Hepatocyte (in vitro differentiated cells): ENCODE measurements around the gene NETO1. TPM values are rescaled to one million over a fixed set of nuclear protein-coding genes. Genes with fewer than 3 reads are reported as not detected.

Source experiments
- DNase-seq: peaks from one replicate; pipeline ENCODE4 v3.0.0-alpha.2; 2016; ENCODE audit warnings: low spot score
- H2AFZ ChIP-seq: fragments of 200-600 bp; sonication (generic); 2 replicates; pipeline ENCODE4 v1.6.0; 2016; ENCODE audit warnings: antibody characterized with exemption, mild to moderate bottlenecking
- H3K27ac ChIP-seq: fragments of 200-600 bp; sonication (generic); 2 replicates; pipeline ENCODE4 v1.5.1; 2016; ENCODE audit warnings: mild to moderate bottlenecking
- H3K27me3 ChIP-seq: fragments of 200-600 bp; sonication (generic); 2 replicates; pipeline ENCODE4 v1.6.1; 2016
- H3K36me3 ChIP-seq: fragments of 200-600 bp; sonication (generic); replicated peaks from 2 replicates; pipeline ENCODE4 v1.5.1; 2016; ENCODE audit warnings: low read depth; ENCODE audit not compliant: insufficient read depth
- H3K4me1 ChIP-seq: fragments of 200-600 bp; sonication (generic); 2 replicates; pipeline ENCODE4 v1.5.1; 2016; ENCODE audit warnings: mild to moderate bottlenecking, moderate library complexity; ENCODE audit not compliant: insufficient read depth
- H3K4me2 ChIP-seq: fragments of 200-600 bp; sonication (generic); 2 replicates; pipeline ENCODE4 v1.6.0; 2016
- H3K4me3 ChIP-seq: fragments of 200-600 bp; sonication (generic); 2 replicates; pipeline ENCODE4 v1.5.1; 2016; ENCODE audit warnings: mild to moderate bottlenecking
- H3K79me2 ChIP-seq: fragments of 200-600 bp; sonication (generic); 2 replicates; pipeline ENCODE4 v1.6.0; 2017; ENCODE audit warnings: mild to moderate bottlenecking
- H3K9me2 ChIP-seq: fragments of 200-600 bp; sonication (generic); replicated peaks from 2 replicates; pipeline ENCODE4 v1.6.0; 2017; ENCODE audit warnings: mild to moderate bottlenecking; ENCODE audit not compliant: insufficient read depth
- H3K9me3 ChIP-seq: fragments of 200-600 bp; sonication (generic); 2 replicates; pipeline ENCODE4 v1.5.1; 2016; ENCODE audit warnings: low read depth, mild to moderate bottlenecking
- H4K20me1 ChIP-seq: fragments of 200-600 bp; sonication (generic); 2 replicates; pipeline ENCODE4 v1.6.0; 2016; ENCODE audit warnings: mild to moderate bottlenecking; ENCODE audit not compliant: insufficient read depth, poor library complexity, severe bottlenecking
- CTCF ChIP-seq: fragments of 200-600 bp; sonication (generic); IDR thresholded peaks from 2 replicates; pipeline ENCODE4 v1.5.1; 2016; ENCODE audit warnings: antibody characterized with exemption, mild to moderate bottlenecking; ENCODE audit not compliant: poor library complexity
- EZH2 ChIP-seq: fragments of 200-600 bp; sonication (generic); IDR thresholded peaks from 2 replicates; pipeline ENCODE4 v1.6.1; 2016; ENCODE audit warnings: antibody characterized with exemption, mild to moderate bottlenecking, borderline replicate concordance
- EZH2phosphoT487 ChIP-seq: fragments of 200-600 bp; sonication (generic); IDR thresholded peaks from one replicate; pipeline ENCODE4 v1.6.1; 2018; ENCODE audit warnings: antibody characterized with exemption, mild to moderate bottlenecking, low read depth, moderate library complexity; ENCODE audit not compliant: unreplicated experiment, severe bottlenecking
- WGBS: methylation state at CpG from one replicate; pipeline ENCODE4 v1.1.6; 2016; ENCODE audit warnings: low lambda C conversion rate; ENCODE audit errors: missing lambda C conversion rate; 5-methylcytosine and 5-hydroxymethylcytosine counted together
- polyA plus RNA-seq: library from polyadenylated mRNA; unstranded; fragments of >200 nt; fragmentation: Nextera tagmentation; extraction: Ambion mirVana; gene quantifications from 2 replicates; pipeline ENCODE4 v1.2.1, GENCODE V29; 2016
- total RNA-seq: library from RNA; depleted of rRNA; stranded (reverse); fragments of >200 nt; gene quantifications from 2 replicates; pipeline ENCODE4 v1.2.3, GENCODE V29; 2014

Gene NETO1
- total RNA-seq (not detected in 2 replicates), polyA plus RNA-seq (not detected in 2 replicates)

DNA sequence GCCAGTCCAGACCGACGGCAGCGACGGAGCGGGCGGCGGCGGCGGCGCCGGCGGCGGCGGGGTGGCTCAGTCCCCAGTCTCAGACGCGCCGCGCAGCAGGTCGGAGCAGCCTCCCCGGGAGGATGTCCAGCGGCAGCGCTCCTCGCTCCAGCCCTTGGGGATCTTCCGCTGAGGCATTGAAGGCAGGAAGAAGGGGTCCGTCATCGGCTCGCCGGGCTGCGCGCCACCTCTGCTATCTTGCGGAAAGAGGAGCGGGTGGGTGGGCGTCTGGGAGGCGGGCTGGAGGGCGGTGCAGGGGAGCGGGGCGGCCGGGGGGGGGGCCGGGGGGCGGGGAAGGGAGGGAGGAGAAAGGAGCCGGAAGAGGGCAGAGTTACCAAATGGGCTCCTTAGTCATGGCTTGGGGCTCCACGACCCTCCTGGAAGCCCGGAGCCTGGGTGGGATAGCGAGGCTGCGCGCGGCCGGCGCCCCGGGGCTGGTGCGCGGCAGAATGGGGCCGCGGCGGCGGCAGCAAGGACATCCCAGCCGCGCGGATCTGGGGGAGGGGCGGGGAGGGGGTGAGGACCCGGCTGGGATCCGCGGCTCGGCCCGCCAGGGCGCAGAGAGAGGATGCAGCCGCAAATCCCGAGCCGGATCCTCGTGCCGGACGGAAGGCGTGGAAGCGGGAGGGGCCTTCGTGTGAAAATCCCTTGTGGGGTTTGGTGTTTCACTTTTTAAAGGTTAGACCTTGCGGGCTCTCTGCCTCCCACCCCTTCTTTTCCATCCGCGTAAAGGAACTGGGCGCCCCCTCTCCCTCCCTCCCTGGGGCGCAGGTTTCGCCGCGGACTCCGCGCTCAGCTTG lies at the start of gene NETO1:
TSS of gene NETO1 (minus strand) at position 242 of the 839 bp plus-strand sequence. CDS start 696 bp downstream, outside the sequence.
- under 1% methylated on average over 35 of the region's 85 CpGs for WGBS
- H3K9me2 ChIP-seq: no peaks in the 10 kb centered on the region
- no peaks in the 10 kb centered on the region for H3K79me2 ChIP-seq
- H2AFZ ChIP-seq: peak within 1 kb of the TSS; percentile 40
- peaks cover 8% of the 10 kb centered on the region for H3K4me1 ChIP-seq
- DNase-seq: no peak
- H3K27ac ChIP-seq: no peak within 1 kb of the TSS
- peak within 1 kb of the TSS; percentile 33 for H3K4me3 ChIP-seq
- TF ChIP-seq EZH2 (peak; percentile 70), CTCF (no peak)
- peak within 1 kb of the TSS; percentile 93 for H3K4me2 ChIP-seq
- no peaks in the 10 kb centered on the region for H4K20me1 ChIP-seq
- H3K27me3 ChIP-seq: peaks cover 87% of the 10 kb centered on the region
- no peaks in the 10 kb centered on the region for H3K36me3 ChIP-seq
- H3K9me3 ChIP-seq: no peaks in the 10 kb centered on the region

DNA sequence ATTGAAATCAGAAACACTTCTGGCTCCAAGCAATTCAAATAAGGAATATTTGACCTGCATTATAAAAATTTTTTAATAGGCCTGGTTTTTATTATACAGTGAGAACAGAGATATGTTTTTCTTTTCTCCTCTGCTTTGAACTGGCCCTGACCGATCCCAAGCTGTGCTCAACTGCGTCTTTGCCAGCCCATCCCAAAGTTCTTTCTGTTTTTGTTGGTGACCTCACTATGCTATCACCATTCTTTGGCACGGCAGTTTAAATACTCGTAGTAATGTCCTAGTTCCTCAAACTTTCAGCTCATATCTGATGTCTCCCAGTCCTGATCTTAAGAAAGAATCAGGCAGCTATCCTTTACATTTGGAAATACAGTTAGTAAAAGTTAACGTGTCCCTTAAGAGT lies 42.3 kb upstream of the NETO1 start:
- no peak overlapping the region for H2AFZ ChIP-seq
- DNase-seq: no peak
- 91% methylated on average over 5 of the region's 5 CpGs for WGBS
- no peak for TF ChIP-seq EZH2
- no peak for TF ChIP-seq EZH2phosphoT487
- TF ChIP-seq CTCF: no peak
- no peaks in the 10 kb centered on the region for H3K36me3 ChIP-seq
- H3K27me3 ChIP-seq: no peaks in the 10 kb centered on the region
- H3K4me2 ChIP-seq: no peak overlapping the region
- H3K9me3 ChIP-seq: no peaks in the 10 kb centered on the region
- no peak overlapping the region for H3K27ac ChIP-seq
- H3K9me2 ChIP-seq: no peaks in the 10 kb centered on the region
- H4K20me1 ChIP-seq: no peaks in the 10 kb centered on the region
- H3K79me2 ChIP-seq: no peaks in the 10 kb centered on the region
- no peak overlapping the region for H3K4me3 ChIP-seq
- no peaks in the 10 kb centered on the region for H3K4me1 ChIP-seq

- no peak for DNase-seq
- Histone ChIP-seq H3K79me2 (no peaks in the 10 kb centered on the region), H3K9me3 (no peaks in the 10 kb centered on the region), H3K4me2 (no peak overlapping the region), H3K27ac (no peak overlapping the region), H3K9me2 (no peaks in the 10 kb centered on the region), H2AFZ (no peak overlapping the region), H3K36me3 (no peaks in the 10 kb centered on the region), H3K4me3 (no peak overlapping the region), H3K4me1 (no peaks in the 10 kb centered on the region), H3K27me3 (no peaks in the 10 kb centered on the region), H4K20me1 (no peaks in the 10 kb centered on the region)
- TF ChIP-seq EZH2 (no peak), CTCF (no peak), EZH2phosphoT487 (no peak)
- WGBS: 38% methylated on average over 2 of the region's 2 CpGs
Observed at GRCh38 chr18:72908181-72908580, 40.4 kb upstream of the NETO1 start.
